Measurements from ENCODE around the gene GRIN1.
A peak's percentile ranks its signal among the peaks of the same experiment; 100 is the strongest.

GRIN1 gene
- total RNA-seq: 0 to 0.19 (median 0.07) reads per million in 3 experiments

- DNase-seq: peak; percentile 30
Measured at GRCh38 chr9:137138722-137139467, at the start of gene GRIN1. Gene GRIN1 (plus strand): TSS chr9:137139154. CDS start chr9:137139487, 333 bp downstream.

GRCh38 chr9:137089232-137089947, 49.6 kb upstream of the GRIN1 start:
- DNase-seq: no peak

GRCh38 chr9:137095664-137096517, 43.1 kb upstream of the GRIN1 start:
- peak; percentile 91 for DNase-seq

- DNase-seq: no peak
Measured at GRCh38 chr9:137096785-137097546, 42.0 kb upstream of the GRIN1 start.

- no peak for DNase-seq
Measured at GRCh38 chr9:137097761-137098462, 41.0 kb upstream of the GRIN1 start.

- DNase-seq: no peak
Measured at GRCh38 chr9:137099231-137099630, 39.7 kb upstream of the GRIN1 start.

GRCh38 chr9:137103206-137103999, 35.6 kb upstream of the GRIN1 start:
- DNase-seq: no peak

GRCh38 chr9:137105814-137106661, 32.9 kb upstream of the GRIN1 start:
- DNase-seq: no peak

GRCh38 chr9:137106662-137107250, 32.2 kb upstream of the GRIN1 start:
- no peak for DNase-seq

- DNase-seq: no peak
Measured at GRCh38 chr9:137107312-137107921, 31.5 kb upstream of the GRIN1 start.

- no peak for DNase-seq
Measured at GRCh38 chr9:137107982-137108381, 31.0 kb upstream of the GRIN1 start.

- DNase-seq: no peak
Measured at GRCh38 chr9:137108608-137109249, 30.2 kb upstream of the GRIN1 start.

GRCh38 chr9:137109250-137110146, 29.5 kb upstream of the GRIN1 start:
- DNase-seq: no peak

- no peak for DNase-seq
Measured at GRCh38 chr9:137110147-137110910, 28.6 kb upstream of the GRIN1 start.

GRCh38 chr9:137110911-137111787, 27.8 kb upstream of the GRIN1 start:
- DNase-seq: no peak
